Astrocyte (in vitro differentiated cells and primary cell): ENCODE measurements around the gene FAM111B. TPM values are rescaled to one million over a fixed set of nuclear protein-coding genes. Genes with fewer than 3 reads are reported as not detected.
"Not testable (repeated sequence)": the region's sequence is repeated elsewhere in the genome, so short reads cannot be mapped to it uniquely, and the experiment has no call there.

Experiments
- DNase-seq: peaks from one replicate; pipeline ENCODE4 v3.0.0-alpha.2; 2010; ENCODE audit warnings: low read depth
- FAIRE-seq: peaks from 2 replicates; lab custom pipeline; 2011; peaks lifted over from hg19 to GRCh38; lab: Jason Lieb, UNC
- H2AFZ ChIP-seq: 2 replicates; pipeline ENCODE4 v1.6.0; 2012; ENCODE audit warnings: low read depth, low read length, inconsistent platforms
- H3K27ac ChIP-seq: 2 replicates; pipeline ENCODE4 v1.5.1; 2011; ENCODE audit warnings: low read depth, low read length, inconsistent platforms
- H3K27me3 ChIP-seq: 2 replicates; pipeline ENCODE4 v1.6.0; 2011; ENCODE audit warnings: low read length, inconsistent platforms; ENCODE audit not compliant: insufficient read depth
- H3K36me3 ChIP-seq: 2 replicates; pipeline ENCODE4 v1.5.1; 2011; ENCODE audit warnings: low read length, inconsistent platforms; ENCODE audit not compliant: insufficient read depth
- H3K4me1 ChIP-seq: 2 replicates; pipeline ENCODE4 v1.5.1; 2011; ENCODE audit warnings: low read length, inconsistent platforms; ENCODE audit not compliant: insufficient read depth
- H3K4me2 ChIP-seq: 2 replicates; pipeline ENCODE4 v1.6.0; 2012; ENCODE audit warnings: low read length, inconsistent platforms
- H3K4me3 ChIP-seq: 2 replicates; pipeline ENCODE4 v1.5.1; 2011; ENCODE audit warnings: low read depth, mild to moderate bottlenecking, low read length, inconsistent platforms; ENCODE audit not compliant: insufficient read depth
- H3K79me2 ChIP-seq: 2 replicates; pipeline ENCODE4 v1.6.0; 2012; ENCODE audit warnings: mild to moderate bottlenecking, low read length, inconsistent platforms; ENCODE audit not compliant: insufficient read depth
- H3K9ac ChIP-seq: 2 replicates; pipeline ENCODE4 v1.6.0; 2012; ENCODE audit warnings: mild to moderate bottlenecking, low read length, inconsistent platforms
- H3K9me3 ChIP-seq: 2 replicates; pipeline ENCODE4 v1.5.1; 2012; ENCODE audit warnings: low read depth, mild to moderate bottlenecking, low read length, inconsistent platforms; ENCODE audit not compliant: insufficient read depth
- H4K20me1 ChIP-seq: 2 replicates; pipeline ENCODE4 v1.6.0; 2012; ENCODE audit warnings: low read length, inconsistent platforms; ENCODE audit not compliant: insufficient read depth
- H3K27ac Mint-ChIP-seq: one replicate; pipeline ENCODE4 v1.8.0; 2021; ENCODE audit warnings: mild to moderate bottlenecking, mixed read lengths; ENCODE audit not compliant: unreplicated experiment
- H3K27me3 Mint-ChIP-seq: one replicate; pipeline ENCODE4 v1.8.0; 2021; ENCODE audit warnings: low read depth, mixed read lengths; ENCODE audit not compliant: unreplicated experiment
- H3K36me3 Mint-ChIP-seq: one replicate; pipeline ENCODE4 v1.8.0; 2021; ENCODE audit warnings: low read depth, mixed read lengths; ENCODE audit not compliant: unreplicated experiment
- H3K4me1 Mint-ChIP-seq: one replicate; pipeline ENCODE4 v1.8.0; 2021; ENCODE audit warnings: low read depth, mixed read lengths; ENCODE audit not compliant: unreplicated experiment
- H3K4me3 Mint-ChIP-seq: one replicate; pipeline ENCODE4 v1.8.0; 2021; ENCODE audit warnings: mild to moderate bottlenecking, moderate library complexity, mixed read lengths; ENCODE audit not compliant: unreplicated experiment
- H3K9me3 Mint-ChIP-seq: one replicate; pipeline ENCODE4 v1.8.0; 2021; ENCODE audit warnings: mild to moderate bottlenecking, mixed read lengths; ENCODE audit not compliant: unreplicated experiment
- EZH2 ChIP-seq: IDR thresholded peaks from 2 replicates; pipeline ENCODE4 v1.6.1; 2012; ENCODE audit warnings: mild to moderate bottlenecking, low read length, inconsistent platforms; ENCODE audit not compliant: insufficient read depth
- total RNA-seq: library from RNA; stranded (reverse); gene quantifications from 2 replicates; pipeline ENCODE4 v1.2.1, GENCODE V29; 2021
- TF ChIP-seq, protein P1 (sequence below): IDR thresholded peaks from 2 replicates; pipeline ENCODE4 v1.5.1; 2011; ENCODE audit warnings: low read depth, mild to moderate bottlenecking, inconsistent platforms, low read length, moderate library complexity; ENCODE audit not compliant: insufficient read depth

The FAM111B gene
- total RNA-seq, 1 donor from 2014 or later: 0.95 TPM

DNA sequence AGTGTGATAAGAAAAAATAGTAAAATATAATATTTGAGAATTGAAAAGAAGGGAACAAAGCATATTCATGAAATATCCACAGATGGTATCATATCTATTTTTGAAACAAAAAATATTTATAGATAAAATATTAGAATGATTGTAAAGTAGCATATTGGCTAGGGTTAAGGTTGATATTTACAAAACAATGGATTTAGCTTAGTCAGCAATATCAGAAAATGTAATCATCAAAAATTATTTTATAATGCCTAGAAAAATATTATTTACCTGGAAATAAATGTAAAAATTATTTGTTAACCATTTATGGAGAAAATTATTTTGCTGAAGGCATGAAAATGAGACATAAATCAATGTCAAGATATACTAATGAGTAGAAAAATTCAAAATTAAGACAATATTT is 12.8 kb downstream of the FAM111B start:
- FAIRE-seq: no peak
- TF ChIP-seq EZH2: no peak
- TF ChIP-seq, protein P1, sequence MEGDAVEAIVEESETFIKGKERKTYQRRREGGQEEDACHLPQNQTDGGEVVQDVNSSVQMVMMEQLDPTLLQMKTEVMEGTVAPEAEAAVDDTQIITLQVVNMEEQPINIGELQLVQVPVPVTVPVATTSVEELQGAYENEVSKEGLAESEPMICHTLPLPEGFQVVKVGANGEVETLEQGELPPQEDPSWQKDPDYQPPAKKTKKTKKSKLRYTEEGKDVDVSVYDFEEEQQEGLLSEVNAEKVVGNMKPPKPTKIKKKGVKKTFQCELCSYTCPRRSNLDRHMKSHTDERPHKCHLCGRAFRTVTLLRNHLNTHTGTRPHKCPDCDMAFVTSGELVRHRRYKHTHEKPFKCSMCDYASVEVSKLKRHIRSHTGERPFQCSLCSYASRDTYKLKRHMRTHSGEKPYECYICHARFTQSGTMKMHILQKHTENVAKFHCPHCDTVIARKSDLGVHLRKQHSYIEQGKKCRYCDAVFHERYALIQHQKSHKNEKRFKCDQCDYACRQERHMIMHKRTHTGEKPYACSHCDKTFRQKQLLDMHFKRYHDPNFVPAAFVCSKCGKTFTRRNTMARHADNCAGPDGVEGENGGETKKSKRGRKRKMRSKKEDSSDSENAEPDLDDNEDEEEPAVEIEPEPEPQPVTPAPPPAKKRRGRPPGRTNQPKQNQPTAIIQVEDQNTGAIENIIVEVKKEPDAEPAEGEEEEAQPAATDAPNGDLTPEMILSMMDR: no peak
- H3K9me3 Mint-ChIP-seq: peaks cover 14% of the 10 kb centered on the region

DNA sequence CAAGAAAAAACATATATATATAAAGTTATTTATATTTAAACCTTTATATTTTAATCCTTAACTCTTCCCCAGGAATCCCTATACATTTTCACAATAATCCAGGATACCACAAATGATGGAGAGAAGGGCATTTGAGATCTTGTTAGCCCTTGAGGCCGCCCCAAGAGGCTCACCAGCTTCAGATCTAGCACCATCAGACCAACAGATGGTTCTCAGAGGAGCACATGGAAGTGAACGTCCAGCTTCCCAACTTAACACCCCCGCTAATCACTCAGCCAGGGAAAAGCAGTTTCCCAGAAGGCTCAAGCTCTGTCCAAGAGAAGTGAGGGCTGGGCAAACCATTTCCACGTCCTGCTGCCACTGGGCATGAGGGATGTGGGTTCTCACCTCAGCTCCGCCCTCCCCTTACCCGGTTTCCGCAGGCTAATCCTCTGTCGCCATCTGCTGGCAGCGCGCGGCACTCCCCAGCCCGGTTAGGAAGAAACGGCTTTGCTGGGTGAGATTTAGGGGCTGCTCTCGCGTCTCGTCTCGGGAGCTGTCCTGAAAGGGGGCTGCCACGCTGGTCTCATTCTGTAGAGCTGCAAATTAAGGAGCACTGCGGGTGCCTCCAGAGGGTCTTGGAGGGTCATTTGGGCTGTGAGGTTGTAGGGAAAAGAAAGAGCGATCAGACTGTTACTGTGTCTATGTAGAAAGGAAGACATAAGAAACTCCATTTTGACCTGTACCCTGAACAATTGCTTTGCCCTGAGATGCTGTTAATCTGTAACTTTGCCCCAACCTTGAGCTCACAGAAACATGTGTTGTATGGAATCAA is 28.8 kb downstream of the FAM111B start:
- no peaks in the 10 kb centered on the region for H3K4me1 Mint-ChIP-seq
- FAIRE-seq: no peak
- H3K4me3 ChIP-seq: peak overlapping the region; percentile 31
- peak; percentile 48 for DNase-seq
- H3K9ac ChIP-seq: peak overlapping the region; percentile 63
- H3K36me3 Mint-ChIP-seq: peaks cover 11% of the 10 kb centered on the region
- H3K27ac ChIP-seq: no peak overlapping the region
- no peaks in the 10 kb centered on the region for H3K27me3 ChIP-seq
- peaks cover 10% of the 10 kb centered on the region for H3K9me3 Mint-ChIP-seq
- peaks cover 6% of the 10 kb centered on the region for H3K9me3 ChIP-seq
- H3K27me3 Mint-ChIP-seq: peaks cover 2% of the 10 kb centered on the region
- H3K4me2 ChIP-seq: peak overlapping the region; percentile 81
- no peak overlapping the region for H3K27ac Mint-ChIP-seq
- no peak overlapping the region for H3K4me3 Mint-ChIP-seq
- no peaks in the 10 kb centered on the region for H4K20me1 ChIP-seq
- TF ChIP-seq, protein P1: peak; percentile 86
- TF ChIP-seq EZH2: no peak
- peaks cover 3% of the 10 kb centered on the region for H3K4me1 ChIP-seq
- H2AFZ ChIP-seq: peak overlapping the region; percentile 68
- H3K36me3 ChIP-seq: no peaks in the 10 kb centered on the region
- H3K79me2 ChIP-seq: no peaks in the 10 kb centered on the region

More for the DNA sequence above, 12.8 kb downstream of the FAM111B start:
- Histone ChIP-seq H3K4me1 (no peaks in the 10 kb centered on the region), H3K27me3 (no peaks in the 10 kb centered on the region), H2AFZ (no peak overlapping the region), H3K9ac (no peak overlapping the region), H4K20me1 (no peaks in the 10 kb centered on the region), H3K9me3 (peaks cover 5% of the 10 kb centered on the region), H3K4me2 (no peak overlapping the region), H3K36me3 (no peaks in the 10 kb centered on the region), H3K27ac (no peak overlapping the region), H3K4me3 (no peak overlapping the region), H3K79me2 (no peaks in the 10 kb centered on the region)
- Mint-ChIP-seq H3K4me1 (no peaks in the 10 kb centered on the region), H3K36me3 (no peaks in the 10 kb centered on the region), H3K27ac (no peak overlapping the region), H3K4me3 (no peak overlapping the region), H3K27me3 (no peaks in the 10 kb centered on the region)
- DNase-seq: no peak

DNA sequence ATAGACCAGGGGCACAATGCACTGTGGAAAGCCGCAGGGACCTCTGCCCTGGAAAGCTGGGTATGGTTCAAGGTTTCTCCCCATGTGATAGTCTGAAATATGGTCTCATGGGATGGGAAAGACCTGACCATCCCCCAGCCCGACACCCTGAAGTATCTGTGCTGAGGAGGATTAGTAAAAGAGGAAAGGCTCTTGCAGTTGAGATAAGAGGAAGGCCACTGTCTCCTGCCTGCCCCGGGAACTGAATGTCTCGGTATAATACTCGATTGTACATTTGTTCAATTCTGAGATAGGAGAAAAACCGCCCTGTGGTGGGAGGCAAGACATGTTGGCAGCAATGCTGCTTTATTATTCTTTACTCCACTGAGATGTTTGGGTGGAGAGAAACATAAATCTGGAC is 29.5 kb downstream of the FAM111B start:
- H3K36me3 Mint-ChIP-seq, H3K9me3 ChIP-seq, H3K9me3 Mint-ChIP-seq, H3K4me1 Mint-ChIP-seq, H3K4me1 ChIP-seq, H3K4me3 ChIP-seq, H3K27ac Mint-ChIP-seq, H3K27ac ChIP-seq, DNase-seq, FAIRE-seq, H3K27me3 ChIP-seq, H3K4me2 ChIP-seq, H3K9ac ChIP-seq, H3K27me3 Mint-ChIP-seq, H3K36me3 ChIP-seq, H3K79me2 ChIP-seq, H3K4me3 Mint-ChIP-seq, H4K20me1 ChIP-seq: not testable (repeated sequence)
- H2AFZ ChIP-seq: peak overlapping the region; percentile 68
